Naive B cell (primary cell): ENCODE results near the gene OMD. TPM values are rescaled to one million over a fixed set of nuclear protein-coding genes. Genes with fewer than 3 reads are reported as not detected.

Experiments used
- ATAC-seq, 2 donors: fragments of 150-1000 bp; cut with Tn5 transposase; 2 replicates each; pipeline ENCODE4 v1.10.0; 2021; ENCODE audit warnings: low read depth in 2 of 2, mild to moderate bottlenecking in 2 of 2, moderate library complexity in 2 of 2
- DNase-seq: peaks from one replicate; pipeline ENCODE4 v3.0.0; 2022
- H3K27ac Mint-ChIP-seq, 6 donors: one replicate each; pipeline ENCODE4 v1.8.0; 2020 to 2022; ENCODE audit warnings: mild to moderate bottlenecking in 6 of 6, mixed read lengths in 6 of 6, moderate library complexity in 5 of 6, inconsistent platforms in 2 of 6
- H3K27me3 Mint-ChIP-seq, 3 donors: one replicate each; pipeline ENCODE4 v1.8.0; 2021 to 2022; ENCODE audit warnings: mixed read lengths in 3 of 3, mild to moderate bottlenecking in 1 of 3
- H3K36me3 Mint-ChIP-seq, 2 donors: one replicate each; pipeline ENCODE4 v1.8.0; 2020 to 2022; ENCODE audit warnings: mixed read lengths in 2 of 2, inconsistent platforms in 1 of 2, mild to moderate bottlenecking in 1 of 2
- H3K4me1 Mint-ChIP-seq, 3 donors: one replicate each; pipeline ENCODE4 v1.8.0; 2020 to 2022; ENCODE audit warnings: mixed read lengths in 3 of 3, inconsistent platforms in 1 of 3, mild to moderate bottlenecking in 1 of 3, moderate library complexity in 1 of 3
- H3K4me3 Mint-ChIP-seq, 8 donors: one replicate each; pipeline ENCODE4 v1.8.0; 2020 to 2022; ENCODE audit warnings: mild to moderate bottlenecking in 8 of 8, mixed read lengths in 8 of 8, moderate library complexity in 8 of 8, inconsistent platforms in 2 of 8
- H3K9me3 Mint-ChIP-seq, 7 donors: one replicate each; pipeline ENCODE4 v1.8.0; 2020 to 2022; ENCODE audit warnings: mixed read lengths in 7 of 7, mild to moderate bottlenecking in 5 of 7, inconsistent platforms in 2 of 7, moderate library complexity in 1 of 7
- polyA plus RNA-seq, 6 donors: library from polyadenylated mRNA; unstranded; fragments of 300-500 nt; fragmentation: Illumina TruSeq; gene quantifications; one replicate each; pipeline ENCODE4 v1.2.3, GENCODE V29; 2021; ENCODE audit warnings: low read depth in 6 of 6

OMD gene, protein sequence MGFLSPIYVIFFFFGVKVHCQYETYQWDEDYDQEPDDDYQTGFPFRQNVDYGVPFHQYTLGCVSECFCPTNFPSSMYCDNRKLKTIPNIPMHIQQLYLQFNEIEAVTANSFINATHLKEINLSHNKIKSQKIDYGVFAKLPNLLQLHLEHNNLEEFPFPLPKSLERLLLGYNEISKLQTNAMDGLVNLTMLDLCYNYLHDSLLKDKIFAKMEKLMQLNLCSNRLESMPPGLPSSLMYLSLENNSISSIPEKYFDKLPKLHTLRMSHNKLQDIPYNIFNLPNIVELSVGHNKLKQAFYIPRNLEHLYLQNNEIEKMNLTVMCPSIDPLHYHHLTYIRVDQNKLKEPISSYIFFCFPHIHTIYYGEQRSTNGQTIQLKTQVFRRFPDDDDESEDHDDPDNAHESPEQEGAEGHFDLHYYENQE
- under 1 TPM in 3 of 6 donors, not detected in 3; 0.17 to 0.21 (median 0.19) TPM for polyA plus RNA-seq

DNA sequence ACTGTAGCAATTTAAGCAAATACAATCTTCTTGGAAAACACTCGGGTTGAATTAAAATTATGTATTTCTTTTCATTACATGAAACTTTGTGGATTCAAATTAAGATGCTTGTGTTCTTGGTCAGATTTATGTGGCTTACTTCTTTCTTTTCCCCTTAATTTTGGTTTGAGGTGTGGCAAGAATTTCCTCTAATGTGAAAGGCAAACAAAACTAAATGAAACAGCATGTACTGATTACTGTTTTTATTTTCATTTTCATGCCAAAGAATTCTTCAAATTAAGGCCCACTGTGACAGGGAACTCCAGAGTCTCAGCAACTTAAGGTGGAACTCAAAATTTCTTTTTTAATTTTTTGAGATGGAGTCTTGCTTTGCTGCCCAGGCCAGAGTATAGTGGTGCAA lies at the start of gene OMD:
Gene OMD (minus strand): TSS at position 132 of the 400 bp plus-strand sequence. CDS start 6,913 bp downstream, outside the sequence.
- DNase-seq: no peak
- H3K36me3 Mint-ChIP-seq: no peaks in the 10 kb centered on the region
- H3K4me1 Mint-ChIP-seq: no peaks in the 10 kb centered on the region
- no peaks in the 10 kb centered on the region for H3K27me3 Mint-ChIP-seq
- H3K4me3 Mint-ChIP-seq: no peak within 1 kb of the TSS
- no peaks in the 10 kb centered on the region for H3K9me3 Mint-ChIP-seq
- H3K27ac Mint-ChIP-seq: peak within 1 kb of the TSS in 1 of 6 donors; percentile 5
- no peak for ATAC-seq

DNA sequence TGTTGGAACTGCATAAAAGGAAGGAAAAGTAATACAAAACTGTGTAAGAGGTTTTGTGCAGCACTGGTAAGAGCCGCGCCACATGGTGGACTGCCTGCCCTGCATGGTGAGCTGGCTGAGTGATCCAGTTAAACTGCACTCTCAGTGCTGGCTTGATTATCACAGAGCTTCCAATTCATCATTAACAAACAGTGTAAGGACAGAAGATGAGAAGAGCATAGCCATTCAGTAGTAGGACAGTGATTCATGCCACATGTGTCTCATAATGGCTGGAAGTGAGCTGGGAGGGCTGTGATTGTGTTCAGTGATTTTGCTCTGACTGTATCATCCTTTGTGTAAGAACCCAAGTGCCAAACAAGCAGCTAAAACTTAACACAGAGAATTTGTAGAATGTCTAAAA lies 43.9 kb upstream of the OMD start:
- Mint-ChIP-seq H3K4me1 (no peaks in the 10 kb centered on the region), H3K9me3 (no peaks in the 10 kb centered on the region), H3K27me3 (no peaks in the 10 kb centered on the region), H3K36me3 (no peaks in the 10 kb centered on the region), H3K4me3 (no peak overlapping the region), H3K27ac (peak overlapping the region in 1 of 6 donors; percentile 2)
- ATAC-seq (no peak), DNase-seq (no peak)

DNA sequence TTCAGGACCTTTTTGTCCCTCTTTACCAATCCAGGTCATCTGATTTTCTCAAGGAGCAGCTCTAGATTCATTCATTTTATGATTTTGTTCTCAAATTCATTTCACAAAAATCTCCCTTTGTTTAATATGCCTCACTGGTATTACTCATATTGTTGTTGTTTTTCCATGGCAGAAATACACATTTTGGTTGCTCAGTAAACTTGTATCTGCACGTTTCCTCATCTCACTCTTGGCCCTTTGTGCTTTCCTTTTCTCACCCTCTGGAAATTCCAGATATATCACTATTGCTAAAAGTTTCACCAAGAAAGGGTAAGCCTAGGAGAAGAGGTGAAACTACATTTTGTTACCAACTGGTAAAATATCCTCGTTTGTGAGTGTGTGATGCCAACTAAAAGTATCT lies 43.2 kb upstream of the OMD start:
- ATAC-seq (no peak), DNase-seq (no peak)
- Mint-ChIP-seq H3K36me3 (peaks cover 0 to under 1% of the 10 kb centered on the region in 2 donors), H3K27me3 (no peaks in the 10 kb centered on the region), H3K4me1 (no peaks in the 10 kb centered on the region), H3K4me3 (no peak overlapping the region), H3K27ac (no peak overlapping the region), H3K9me3 (no peaks in the 10 kb centered on the region)

DNA sequence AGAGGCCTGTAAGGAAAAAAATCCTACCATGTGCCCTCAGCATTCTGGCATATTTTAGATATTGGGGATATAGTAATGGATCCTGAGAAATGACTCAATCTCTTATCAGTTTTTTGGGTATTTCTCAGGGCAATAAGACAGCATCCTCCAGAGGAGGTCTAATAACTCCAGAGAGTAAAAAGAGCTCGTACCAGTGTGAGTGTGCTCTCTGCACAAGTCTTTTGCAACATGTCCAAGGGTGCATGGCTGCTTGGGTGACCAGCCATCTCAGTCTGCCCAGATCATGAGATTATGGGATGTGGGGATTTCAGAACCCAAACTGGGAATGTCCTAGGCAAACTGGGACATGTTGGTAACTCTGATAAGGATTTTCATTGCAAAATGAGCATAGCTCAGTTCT lies 42.8 kb upstream of the OMD start:
- H3K27me3 Mint-ChIP-seq: no peaks in the 10 kb centered on the region
- no peak overlapping the region for H3K4me3 Mint-ChIP-seq
- H3K36me3 Mint-ChIP-seq: peaks cover 0 to 4% of the 10 kb centered on the region in 2 donors
- H3K4me1 Mint-ChIP-seq: no peaks in the 10 kb centered on the region
- no peaks in the 10 kb centered on the region for H3K9me3 Mint-ChIP-seq
- DNase-seq (no peak), ATAC-seq (no peak)
- no peak overlapping the region for H3K27ac Mint-ChIP-seq

DNA sequence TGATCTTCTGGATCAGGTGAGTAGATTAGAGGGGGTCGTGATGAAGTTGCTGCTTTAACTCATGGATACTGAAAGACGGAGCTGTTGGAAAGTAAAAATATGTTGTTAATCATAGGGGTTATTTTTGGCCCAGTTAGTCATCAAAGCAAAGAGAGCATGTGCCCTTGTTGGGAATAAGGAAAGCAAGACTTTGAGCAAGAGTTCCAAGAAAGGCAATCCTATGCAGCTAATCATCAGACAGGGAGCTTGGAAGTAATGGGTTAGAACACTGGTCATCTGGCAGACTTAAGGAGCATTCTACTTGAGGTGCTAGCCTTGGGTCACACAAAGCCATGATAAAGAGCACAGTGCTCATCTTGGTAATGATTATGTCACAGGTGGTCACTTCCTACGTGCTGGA lies 39.7 kb upstream of the OMD start:
- Mint-ChIP-seq H3K27me3 (no peaks in the 10 kb centered on the region), H3K9me3 (no peaks in the 10 kb centered on the region), H3K4me3 (no peak overlapping the region), H3K36me3 (peaks cover 0 to 4% of the 10 kb centered on the region in 2 donors), H3K27ac (no peak overlapping the region), H3K4me1 (no peaks in the 10 kb centered on the region)
- no peak for DNase-seq
- ATAC-seq: no peak

DNA sequence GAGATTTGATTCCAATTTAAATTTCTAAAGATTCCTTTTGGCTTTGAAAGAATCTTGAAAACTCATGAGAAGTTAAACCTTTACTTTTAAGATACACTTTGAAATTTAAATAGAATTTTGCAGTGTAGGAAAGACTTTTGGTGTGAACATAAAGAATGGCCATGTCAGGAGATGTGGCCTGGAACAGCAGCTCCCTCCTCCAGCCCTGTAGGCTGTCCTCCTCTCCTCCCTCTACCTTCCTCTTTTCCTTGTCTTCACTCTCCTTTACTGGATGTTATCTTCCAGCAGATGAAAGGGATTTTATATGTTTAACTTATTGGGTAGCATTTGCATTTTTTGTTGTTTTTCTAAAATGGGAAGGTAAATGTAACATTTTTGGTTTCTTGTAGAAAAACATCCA lies 39.1 kb upstream of the OMD start:
- H3K27me3 Mint-ChIP-seq: no peaks in the 10 kb centered on the region
- H3K4me1 Mint-ChIP-seq: no peaks in the 10 kb centered on the region
- peaks cover 0 to 4% of the 10 kb centered on the region in 2 donors for H3K36me3 Mint-ChIP-seq
- no peak for DNase-seq
- no peak for ATAC-seq
- H3K9me3 Mint-ChIP-seq: no peaks in the 10 kb centered on the region
- no peak overlapping the region for H3K4me3 Mint-ChIP-seq
- H3K27ac Mint-ChIP-seq: peak overlapping the region in 1 of 6 donors; percentile 4

DNA sequence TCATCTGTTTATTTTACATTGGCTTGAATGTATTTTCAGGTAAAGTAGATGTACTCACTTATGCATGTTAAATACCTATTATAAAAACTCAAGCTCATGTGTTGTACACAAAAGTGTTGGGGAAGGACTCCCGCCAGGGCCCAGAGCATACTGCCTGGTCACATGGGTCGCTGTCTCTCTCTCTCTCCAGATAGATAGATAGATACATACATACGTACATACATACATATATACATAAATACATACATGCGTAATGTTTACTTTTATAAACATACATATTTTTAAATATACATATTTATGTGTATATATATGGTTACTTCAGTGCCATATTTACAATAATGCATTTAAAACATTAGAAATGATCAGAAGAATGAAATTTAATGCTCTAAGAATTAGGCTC lies 33.3 kb upstream of the OMD start:
- ATAC-seq: no peak
- H3K27ac Mint-ChIP-seq: no peak overlapping the region
- H3K4me3 Mint-ChIP-seq: no peak overlapping the region
- H3K9me3 Mint-ChIP-seq: no peaks in the 10 kb centered on the region
- H3K4me1 Mint-ChIP-seq: no peaks in the 10 kb centered on the region
- peaks cover 0 to 4% of the 10 kb centered on the region in 2 donors for H3K36me3 Mint-ChIP-seq
- DNase-seq: no peak
- H3K27me3 Mint-ChIP-seq: no peaks in the 10 kb centered on the region

DNA sequence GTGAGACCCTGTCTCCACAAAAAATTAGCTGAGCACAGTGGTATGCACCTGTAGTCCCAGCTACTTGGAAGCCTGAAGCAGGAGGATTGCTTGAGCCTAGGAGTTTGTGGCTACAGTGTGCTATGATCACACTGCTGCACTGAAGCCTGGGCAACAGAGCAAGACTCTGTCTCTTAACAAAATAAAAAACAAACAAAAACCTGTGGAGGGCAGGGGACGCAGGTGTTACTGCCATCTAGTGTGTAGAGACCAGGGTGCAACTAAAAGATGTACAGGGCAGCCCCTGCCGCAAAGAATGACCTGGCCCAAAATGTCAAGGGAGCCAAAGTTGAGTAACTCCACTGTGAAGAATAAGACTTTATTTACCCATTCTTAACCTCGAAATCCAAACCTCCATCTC lies 30.9 kb upstream of the OMD start:
- ATAC-seq: no peak
- DNase-seq: no peak
- H3K27ac Mint-ChIP-seq: no peak overlapping the region
- H3K27me3 Mint-ChIP-seq: no peaks in the 10 kb centered on the region
- no peaks in the 10 kb centered on the region for H3K36me3 Mint-ChIP-seq
- peaks cover 0 to 3% (median 0%) of the 10 kb centered on the region in 7 donors for H3K9me3 Mint-ChIP-seq
- no peak overlapping the region for H3K4me3 Mint-ChIP-seq
- no peaks in the 10 kb centered on the region for H3K4me1 Mint-ChIP-seq

DNA sequence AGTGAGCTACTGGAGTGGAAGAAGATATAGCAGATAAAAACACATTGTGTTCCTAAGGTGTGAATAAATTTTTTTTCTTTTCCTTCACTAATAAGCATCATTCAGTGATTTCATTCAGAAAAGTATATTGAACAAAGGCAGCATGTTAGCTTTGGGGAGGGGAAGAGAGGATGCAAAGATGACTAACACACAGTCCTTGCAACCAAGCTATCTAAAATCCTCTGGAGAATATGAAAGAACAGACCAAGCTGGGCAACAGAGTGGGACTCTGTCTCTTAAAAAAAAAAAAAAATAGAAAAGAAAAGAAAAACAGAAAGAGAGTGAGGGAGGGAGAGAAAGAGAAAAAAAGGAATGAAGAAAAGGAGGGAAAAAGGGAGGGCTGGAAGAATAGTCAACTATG lies 22.3 kb upstream of the OMD start:
- no peaks in the 10 kb centered on the region for H3K36me3 Mint-ChIP-seq
- H3K4me3 Mint-ChIP-seq: no peak overlapping the region
- no peak for DNase-seq
- no peak for ATAC-seq
- peaks cover 0 to 7% (median 0%) of the 10 kb centered on the region in 7 donors for H3K9me3 Mint-ChIP-seq
- no peaks in the 10 kb centered on the region for H3K27me3 Mint-ChIP-seq
- peaks cover 0 to 4% (median 0%) of the 10 kb centered on the region in 3 donors for H3K4me1 Mint-ChIP-seq
- H3K27ac Mint-ChIP-seq: peak overlapping the region in 1 of 6 donors; percentile 96

DNA sequence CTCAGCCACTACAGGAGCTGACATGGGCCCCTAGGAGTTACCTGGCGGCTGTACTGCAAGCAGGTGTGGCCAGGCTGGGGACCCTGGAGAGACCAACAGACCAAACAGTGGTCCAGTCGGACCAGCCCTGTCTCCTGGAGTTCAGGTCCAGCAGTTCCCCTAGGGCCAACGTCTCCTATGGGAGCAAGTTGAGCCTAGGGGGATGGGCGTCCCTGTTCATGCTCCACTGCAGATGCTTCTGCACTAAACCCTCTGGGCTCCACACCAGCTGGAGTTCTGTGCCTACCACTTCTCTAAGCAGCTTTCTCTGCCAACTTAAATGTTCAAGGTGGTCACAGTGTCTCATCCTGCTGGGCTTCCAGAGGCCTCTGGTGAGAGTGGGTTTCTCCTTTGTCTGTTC lies 20.6 kb upstream of the OMD start:
- peaks cover 0 to 4% (median 0%) of the 10 kb centered on the region in 3 donors for H3K4me1 Mint-ChIP-seq
- H3K27ac Mint-ChIP-seq: no peak overlapping the region
- H3K36me3 Mint-ChIP-seq: no peaks in the 10 kb centered on the region
- H3K9me3 Mint-ChIP-seq: peaks cover 0 to 5% (median 0%) of the 10 kb centered on the region in 7 donors
- no peaks in the 10 kb centered on the region for H3K27me3 Mint-ChIP-seq
- no peak overlapping the region for H3K4me3 Mint-ChIP-seq
- DNase-seq (no peak), ATAC-seq (no peak)

DNA sequence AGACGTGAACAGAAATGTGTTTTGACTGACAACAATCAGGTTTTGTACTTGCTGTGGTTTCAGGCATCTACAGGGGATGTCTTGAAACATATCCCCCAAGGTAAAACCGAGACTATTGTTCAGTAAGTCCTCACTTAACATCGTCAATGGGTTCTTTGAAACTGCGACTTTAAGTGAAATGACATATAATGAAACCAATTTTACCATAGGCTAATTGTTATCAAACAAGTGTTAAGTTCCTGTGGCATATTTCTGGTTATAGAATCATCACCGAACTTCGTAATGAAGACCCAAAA lies 16.4 kb upstream of the OMD start:
- no peak for DNase-seq
- H3K36me3 Mint-ChIP-seq: no peaks in the 10 kb centered on the region
- peaks cover 0 to 4% (median 0%) of the 10 kb centered on the region in 3 donors for H3K4me1 Mint-ChIP-seq
- H3K9me3 Mint-ChIP-seq: no peaks in the 10 kb centered on the region
- H3K4me3 Mint-ChIP-seq: no peak overlapping the region
- no peaks in the 10 kb centered on the region for H3K27me3 Mint-ChIP-seq
- no peak for ATAC-seq
- H3K27ac Mint-ChIP-seq: no peak overlapping the region

DNA sequence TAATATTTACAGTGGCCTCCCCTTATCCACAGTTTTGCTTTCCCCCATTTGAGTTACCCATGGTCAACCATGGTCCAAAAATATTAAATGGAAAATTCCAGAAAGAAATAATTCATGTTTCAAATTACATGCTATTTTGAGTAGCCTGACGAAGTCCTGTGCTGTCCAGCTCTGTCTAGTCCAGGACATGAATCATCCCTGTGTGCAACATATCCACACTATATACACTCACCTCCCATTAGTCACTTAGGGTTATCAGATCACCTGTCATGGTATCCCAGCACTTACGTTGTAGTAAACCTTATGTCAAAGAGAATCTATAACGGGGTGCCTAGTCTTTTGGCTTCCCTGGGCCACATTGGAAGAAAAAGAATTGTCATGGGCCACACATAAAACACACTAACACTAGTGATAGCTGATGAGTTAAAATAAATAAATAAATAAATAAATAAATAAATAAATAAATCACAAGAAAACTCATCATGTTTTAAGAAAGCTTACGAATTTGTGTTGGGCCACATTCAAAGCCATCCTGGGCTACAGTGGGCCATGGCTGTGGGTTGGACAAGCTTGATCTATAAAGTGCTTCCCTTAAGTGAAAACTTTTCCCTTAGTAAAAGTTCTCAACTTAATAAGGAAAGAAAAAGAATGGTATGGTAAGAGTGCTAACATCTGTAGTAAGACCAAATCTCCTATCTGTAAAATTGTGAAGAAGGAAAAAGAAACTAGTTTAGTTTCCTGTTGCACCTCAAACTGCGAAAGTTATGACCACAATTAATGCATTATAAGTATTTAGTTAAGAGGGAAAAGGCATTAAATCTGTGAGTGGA lies 15.9 kb upstream of the OMD start:
- Mint-ChIP-seq H3K4me3 (no peak overlapping the region), H3K27me3 (no peaks in the 10 kb centered on the region), H3K4me1 (peaks cover 0 to 1% (median 0%) of the 10 kb centered on the region in 3 donors), H3K9me3 (no peaks in the 10 kb centered on the region), H3K27ac (peak overlapping the region in 1 of 6 donors; percentile 42), H3K36me3 (no peaks in the 10 kb centered on the region)
- DNase-seq: no peak
- no peak for ATAC-seq

DNA sequence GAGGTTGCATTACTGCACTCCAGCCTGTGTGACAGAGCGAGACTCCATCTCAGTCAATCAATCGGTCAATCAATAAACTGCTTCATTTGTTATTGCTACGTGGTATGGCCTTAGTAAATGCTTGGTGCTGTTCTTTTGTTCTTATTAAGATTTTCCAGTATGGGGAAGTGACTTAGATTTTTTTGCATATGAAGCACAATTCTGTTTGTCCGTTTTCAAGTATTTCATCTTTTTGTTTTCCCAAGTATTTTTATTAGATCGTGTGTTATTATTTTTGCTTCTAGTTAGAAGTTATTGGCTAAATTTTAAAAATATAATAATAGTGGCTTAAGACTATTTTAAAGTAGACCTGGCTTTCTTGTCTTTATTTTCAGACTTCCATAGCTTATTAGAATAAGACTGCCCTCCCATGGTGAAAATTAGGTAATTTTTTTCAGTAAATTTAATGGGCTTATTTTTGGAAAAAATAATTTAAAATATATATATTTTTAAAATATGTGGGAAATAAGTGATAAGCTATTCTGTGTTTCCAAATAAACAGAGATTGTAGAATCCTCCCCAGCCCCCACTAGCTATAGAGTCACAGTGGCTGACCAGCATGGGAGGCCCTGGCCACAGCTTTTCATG lies 14.7 kb upstream of the OMD start:
- no peaks in the 10 kb centered on the region for H3K27me3 Mint-ChIP-seq
- DNase-seq (no peak), ATAC-seq (no peak)
- no peaks in the 10 kb centered on the region for H3K4me1 Mint-ChIP-seq
- H3K9me3 Mint-ChIP-seq: no peaks in the 10 kb centered on the region
- H3K27ac Mint-ChIP-seq: no peak overlapping the region
- H3K36me3 Mint-ChIP-seq: no peaks in the 10 kb centered on the region
- no peak overlapping the region for H3K4me3 Mint-ChIP-seq

DNA sequence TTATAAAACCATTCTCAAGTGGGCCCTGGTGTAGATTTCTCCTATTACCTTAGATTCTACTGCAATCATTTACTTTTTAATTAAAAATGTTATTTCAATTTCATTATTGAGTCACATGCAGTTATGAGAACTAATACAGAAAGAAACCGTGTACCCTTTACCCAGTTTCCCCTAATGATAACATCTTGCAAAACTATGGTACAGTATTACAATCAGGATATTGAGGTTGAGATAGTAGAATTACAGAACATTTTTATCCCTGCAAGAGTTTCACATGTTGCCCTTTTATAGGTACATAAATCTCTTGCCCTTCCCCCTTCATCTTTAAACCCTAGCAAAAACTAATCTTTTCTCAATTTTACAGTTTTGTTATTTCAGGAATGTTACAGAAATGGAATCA lies 11.0 kb upstream of the OMD start:
- H3K27ac Mint-ChIP-seq: no peak overlapping the region
- no peak overlapping the region for H3K4me3 Mint-ChIP-seq
- DNase-seq: no peak
- H3K27me3 Mint-ChIP-seq: no peaks in the 10 kb centered on the region
- no peak for ATAC-seq
- peaks cover 0 to 4% (median 0%) of the 10 kb centered on the region in 3 donors for H3K4me1 Mint-ChIP-seq
- no peaks in the 10 kb centered on the region for H3K36me3 Mint-ChIP-seq
- no peaks in the 10 kb centered on the region for H3K9me3 Mint-ChIP-seq
